ENCODE data around the gene TTLL8.
"Not testable (repeated sequence)": the region's sequence is repeated elsewhere in the genome, so short reads cannot be mapped to it uniquely, and the experiment has no call there.

TTLL8 gene

GRCh38 chr22:50087646-50088045, 29.5 kb upstream of the TTLL8 start:
- peaks cover 10% of the 10 kb centered on the region; the same call in 1 of the 2 replicates for H3K4me1 ChIP-seq (ENCODE audit: insufficient read depth, low read length)
- no peaks in the 10 kb centered on the region; the same call in 1 of the 2 replicates for H3K36me3 ChIP-seq (ENCODE audit: insufficient read depth, low read length)
- H3K9me3 ChIP-seq (ENCODE audit: control insufficient read depth, insufficient read depth, low read length) = no peaks in the 10 kb centered on the region
- H3K9ac ChIP-seq (ENCODE audit: low read depth, low read length) = no peak overlapping the region

GRCh38 chr22:50086975-50087374, 28.9 kb upstream of the TTLL8 start:
- not testable (repeated sequence) for H3K36me3 ChIP-seq (ENCODE audit: insufficient read depth, low read length); H3K9ac ChIP-seq (ENCODE audit: low read depth, low read length); H3K9me3 ChIP-seq (ENCODE audit: control insufficient read depth, insufficient read depth, low read length)
- peaks cover 10% of the 10 kb centered on the region; the same call in 1 of the 2 replicates for H3K4me1 ChIP-seq (ENCODE audit: insufficient read depth, low read length)

- Histone ChIP-seq H3K36me3 (ENCODE audit: insufficient read depth, low read length) (no peaks in the 10 kb centered on the region; the same call in 1 of the 2 replicates), H3K9ac (ENCODE audit: low read depth, low read length) (no peak overlapping the region), H3K9me3 (ENCODE audit: control insufficient read depth, insufficient read depth, low read length) (no peaks in the 10 kb centered on the region)
Measured at GRCh38 chr22:50086526-50086925, 28.4 kb upstream of the TTLL8 start.

DNA sequence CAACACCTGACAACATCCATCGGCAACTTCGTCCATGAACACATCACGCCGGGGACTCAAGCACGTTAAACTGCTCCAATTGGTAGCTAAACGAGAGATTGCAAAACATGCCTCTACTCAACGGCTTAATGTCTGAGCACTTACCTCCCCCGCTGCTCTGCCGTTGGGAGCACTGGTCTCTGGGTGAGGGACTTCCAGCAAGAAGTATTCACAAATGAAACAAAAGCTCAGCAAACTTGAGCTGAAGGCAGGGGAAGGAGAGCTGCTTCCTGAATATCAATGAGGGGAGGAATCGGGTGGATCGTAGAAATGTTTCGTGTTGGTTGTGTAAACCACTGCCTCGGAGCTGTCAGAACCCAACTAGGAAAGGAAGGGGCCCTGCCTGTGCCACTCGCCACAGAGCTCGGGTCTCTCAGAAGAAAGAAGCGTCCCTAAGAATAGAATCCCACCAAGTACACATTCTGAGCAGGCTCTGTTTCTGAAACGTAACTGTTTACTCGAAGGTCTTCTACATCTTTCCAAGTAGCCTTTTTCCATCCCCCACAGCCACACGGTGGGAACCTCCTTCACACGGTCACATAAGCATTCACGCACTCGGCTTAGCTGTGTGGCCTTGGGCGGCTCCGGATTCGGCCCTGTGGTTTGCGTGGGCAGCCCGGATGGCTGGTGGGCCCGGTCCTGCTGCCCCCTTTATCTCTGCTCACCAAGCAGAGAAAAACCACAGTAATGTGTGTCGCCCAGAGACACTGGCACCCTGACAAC, 27.3 kb upstream of the TTLL8 start, which contains the start of gene MLC1:
Gene MLC1, minus strand, starts transcription at position 216 of the 762 bp plus-strand sequence. CDS start 524 bp downstream, outside the sequence.
- Histone ChIP-seq H3K36me3 (ENCODE audit: insufficient read depth, low read length) (no peaks in the 10 kb centered on the region; the same call in 1 of the 2 replicates), H3K9ac (ENCODE audit: low read depth, low read length) (no peak within 1 kb of the TSS), H3K9me3 (ENCODE audit: control insufficient read depth, insufficient read depth, low read length) (no peaks in the 10 kb centered on the region), H3K4me1 (ENCODE audit: insufficient read depth, low read length) (peaks cover 10% of the 10 kb centered on the region; the same call in 1 of the 2 replicates)

More at GRCh38 chr22:50086526-50086925, 28.4 kb upstream of the TTLL8 start:
- peaks cover 10% of the 10 kb centered on the region; the same call in 1 of the 2 replicates for H3K4me1 ChIP-seq (ENCODE audit: insufficient read depth, low read length)

DNA sequence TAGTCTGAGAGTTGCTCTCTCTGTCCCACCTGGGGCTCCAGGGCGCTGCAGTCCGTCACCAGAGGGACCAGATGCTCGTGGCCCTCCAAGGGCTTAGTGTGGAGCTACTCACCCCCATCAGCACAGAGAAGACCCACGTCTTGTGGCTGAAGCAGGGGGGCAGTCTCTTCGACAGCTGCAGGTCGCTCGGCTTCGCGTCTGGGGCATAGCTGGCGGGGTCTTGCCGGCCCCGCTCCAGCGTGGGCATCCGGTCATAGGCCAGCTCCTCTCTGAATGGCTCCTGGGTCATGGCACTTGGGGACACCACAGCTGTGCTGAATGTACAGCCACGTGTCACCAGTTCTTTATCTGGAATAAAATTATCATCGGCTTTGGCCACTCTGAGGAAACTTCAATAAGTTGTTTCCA, 26.5 kb upstream of the TTLL8 start:
- no peaks in the 10 kb centered on the region; the same call in 1 of the 2 replicates for H3K36me3 ChIP-seq (ENCODE audit: insufficient read depth, low read length)
- no peaks in the 10 kb centered on the region for H3K9me3 ChIP-seq (ENCODE audit: control insufficient read depth, insufficient read depth, low read length)
- no peak overlapping the region for H3K9ac ChIP-seq (ENCODE audit: low read depth, low read length)
- peaks cover 10% of the 10 kb centered on the region; the same call in 1 of the 2 replicates for H3K4me1 ChIP-seq (ENCODE audit: insufficient read depth, low read length)

DNA sequence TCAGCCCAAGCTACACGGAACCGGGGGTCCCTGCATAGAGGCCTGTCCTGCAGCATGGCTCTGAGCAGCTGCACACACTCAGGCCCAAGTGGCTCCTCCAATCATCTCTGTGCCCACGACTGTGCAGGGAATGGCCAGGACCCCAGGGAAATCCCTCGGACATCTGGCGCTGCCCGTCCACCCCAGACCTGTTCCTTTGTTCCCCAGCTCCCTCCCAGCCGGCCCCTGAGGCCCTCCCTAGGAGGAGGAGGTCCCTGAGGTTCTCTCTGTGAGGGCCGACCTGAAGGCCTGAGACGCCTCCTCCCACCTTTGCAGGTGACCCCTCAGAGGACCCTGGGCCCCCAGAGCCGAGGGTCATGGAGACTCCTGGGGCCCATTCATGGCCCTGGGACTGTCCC, 26.0 kb upstream of the TTLL8 start:
- Histone ChIP-seq H3K4me1 (ENCODE audit: insufficient read depth, low read length) (peaks cover 10% of the 10 kb centered on the region; the same call in 1 of the 2 replicates), H3K9ac (ENCODE audit: low read depth, low read length) (no peak overlapping the region), H3K36me3 (ENCODE audit: insufficient read depth, low read length) (no peaks in the 10 kb centered on the region; the same call in 1 of the 2 replicates), H3K9me3 (ENCODE audit: control insufficient read depth, insufficient read depth, low read length) (no peaks in the 10 kb centered on the region)

GRCh38 chr22:50083462-50084079, 25.5 kb upstream of the TTLL8 start:
- Histone ChIP-seq H3K4me1 (ENCODE audit: insufficient read depth, low read length) (peaks cover 10% of the 10 kb centered on the region; the same call in 1 of the 2 replicates), H3K9ac (ENCODE audit: low read depth, low read length) (no peak overlapping the region), H3K36me3 (ENCODE audit: insufficient read depth, low read length) (no peaks in the 10 kb centered on the region; the same call in 1 of the 2 replicates), H3K9me3 (ENCODE audit: control insufficient read depth, insufficient read depth, low read length) (no peaks in the 10 kb centered on the region)

- H3K4me1 ChIP-seq (ENCODE audit: insufficient read depth, low read length) = peaks cover 10% of the 10 kb centered on the region; the same call in 1 of the 2 replicates
- no peaks in the 10 kb centered on the region for H3K9me3 ChIP-seq (ENCODE audit: control insufficient read depth, insufficient read depth, low read length)
- no peaks in the 10 kb centered on the region; the same call in 1 of the 2 replicates for H3K36me3 ChIP-seq (ENCODE audit: insufficient read depth, low read length)
- H3K9ac ChIP-seq (ENCODE audit: low read depth, low read length) = no peak overlapping the region
Measured at GRCh38 chr22:50082961-50083461, 24.9 kb upstream of the TTLL8 start.

- Histone ChIP-seq H3K36me3 (ENCODE audit: insufficient read depth, low read length) (no peaks in the 10 kb centered on the region; the same call in 1 of the 2 replicates), H3K9ac (ENCODE audit: low read depth, low read length) (no peak overlapping the region), H3K9me3 (ENCODE audit: control insufficient read depth, insufficient read depth, low read length) (no peaks in the 10 kb centered on the region), H3K4me1 (ENCODE audit: insufficient read depth, low read length) (peaks cover 10% of the 10 kb centered on the region; the same call in 1 of the 2 replicates)
Measured at GRCh38 chr22:50082197-50082715, 24.2 kb upstream of the TTLL8 start.

GRCh38 chr22:50081426-50082196, 23.5 kb upstream of the TTLL8 start:
- H3K9ac ChIP-seq (ENCODE audit: low read depth, low read length) = no peak overlapping the region
- H3K4me1 ChIP-seq (ENCODE audit: insufficient read depth, low read length) = peaks cover 10% of the 10 kb centered on the region; the same call in 1 of the 2 replicates
- H3K36me3 ChIP-seq (ENCODE audit: insufficient read depth, low read length) = no peaks in the 10 kb centered on the region; the same call in 1 of the 2 replicates
- no peaks in the 10 kb centered on the region for H3K9me3 ChIP-seq (ENCODE audit: control insufficient read depth, insufficient read depth, low read length)

- Histone ChIP-seq H3K4me1 (ENCODE audit: insufficient read depth, low read length) (peaks cover 4% of the 10 kb centered on the region; the same call in 1 of the 2 replicates), H3K36me3 (ENCODE audit: insufficient read depth, low read length) (no peaks in the 10 kb centered on the region)
Measured at GRCh38 chr22:50080077-50080465, 22.0 kb upstream of the TTLL8 start.

GRCh38 chr22:50078761-50079160, 20.7 kb upstream of the TTLL8 start:
- Histone ChIP-seq H3K4me1 (ENCODE audit: insufficient read depth, low read length) (no peaks in the 10 kb centered on the region; the same call in 1 of the 2 replicates), H3K36me3 (ENCODE audit: insufficient read depth, low read length) (no peaks in the 10 kb centered on the region), H3K9ac (ENCODE audit: low read depth, low read length) (no peak overlapping the region), H3K9me3 (ENCODE audit: control insufficient read depth, insufficient read depth, low read length) (no peaks in the 10 kb centered on the region)

More at GRCh38 chr22:50080077-50080465, 22.0 kb upstream of the TTLL8 start:
- H3K9ac ChIP-seq (ENCODE audit: low read depth, low read length) = no peak overlapping the region
- no peaks in the 10 kb centered on the region for H3K9me3 ChIP-seq (ENCODE audit: control insufficient read depth, insufficient read depth, low read length)

GRCh38 chr22:50078246-50078645, 20.1 kb upstream of the TTLL8 start:
- H3K9ac ChIP-seq (ENCODE audit: low read depth, low read length) = no peak overlapping the region
- H3K36me3 ChIP-seq (ENCODE audit: insufficient read depth, low read length) = no peaks in the 10 kb centered on the region
- no peaks in the 10 kb centered on the region; the same call in 1 of the 2 replicates for H3K4me1 ChIP-seq (ENCODE audit: insufficient read depth, low read length)
- no peaks in the 10 kb centered on the region for H3K9me3 ChIP-seq (ENCODE audit: control insufficient read depth, insufficient read depth, low read length)
